Measurements from ENCODE around the gene ZBTB37. TPM values are rescaled to one million over a fixed set of nuclear protein-coding genes. Genes with fewer than 3 reads are reported as not detected.
"Not testable (repeated sequence)": the region's sequence is repeated elsewhere in the genome, so short reads cannot be mapped to it uniquely, and the experiment has no call there.

The ZBTB37 gene
- total RNA-seq, 1 donor from 2014 or later: 15.6 TPM

GRCh38 chr1:173857363-173857917 is 10.7 kb upstream of the ZBTB37 start:
- Histone ChIP-seq H3K9me3 (no peaks in the 10 kb centered on the region), H3K4me1 (peaks cover 14% of the 10 kb centered on the region), H3K27ac (no peak overlapping the region), H3K27me3 (ENCODE audit: low read depth) (no peaks in the 10 kb centered on the region), H3K36me3 (peaks cover 81% of the 10 kb centered on the region), H3K4me3 (no peak overlapping the region)
- intact Hi-C loops (cut with DNase I): no loop called here
- TF ChIP-seq, protein P1, sequence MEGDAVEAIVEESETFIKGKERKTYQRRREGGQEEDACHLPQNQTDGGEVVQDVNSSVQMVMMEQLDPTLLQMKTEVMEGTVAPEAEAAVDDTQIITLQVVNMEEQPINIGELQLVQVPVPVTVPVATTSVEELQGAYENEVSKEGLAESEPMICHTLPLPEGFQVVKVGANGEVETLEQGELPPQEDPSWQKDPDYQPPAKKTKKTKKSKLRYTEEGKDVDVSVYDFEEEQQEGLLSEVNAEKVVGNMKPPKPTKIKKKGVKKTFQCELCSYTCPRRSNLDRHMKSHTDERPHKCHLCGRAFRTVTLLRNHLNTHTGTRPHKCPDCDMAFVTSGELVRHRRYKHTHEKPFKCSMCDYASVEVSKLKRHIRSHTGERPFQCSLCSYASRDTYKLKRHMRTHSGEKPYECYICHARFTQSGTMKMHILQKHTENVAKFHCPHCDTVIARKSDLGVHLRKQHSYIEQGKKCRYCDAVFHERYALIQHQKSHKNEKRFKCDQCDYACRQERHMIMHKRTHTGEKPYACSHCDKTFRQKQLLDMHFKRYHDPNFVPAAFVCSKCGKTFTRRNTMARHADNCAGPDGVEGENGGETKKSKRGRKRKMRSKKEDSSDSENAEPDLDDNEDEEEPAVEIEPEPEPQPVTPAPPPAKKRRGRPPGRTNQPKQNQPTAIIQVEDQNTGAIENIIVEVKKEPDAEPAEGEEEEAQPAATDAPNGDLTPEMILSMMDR (IDR thresholded peaks at IDR 0.05): no peak
- ATAC-seq (no peak), DNase-seq (no peak)

DNA sequence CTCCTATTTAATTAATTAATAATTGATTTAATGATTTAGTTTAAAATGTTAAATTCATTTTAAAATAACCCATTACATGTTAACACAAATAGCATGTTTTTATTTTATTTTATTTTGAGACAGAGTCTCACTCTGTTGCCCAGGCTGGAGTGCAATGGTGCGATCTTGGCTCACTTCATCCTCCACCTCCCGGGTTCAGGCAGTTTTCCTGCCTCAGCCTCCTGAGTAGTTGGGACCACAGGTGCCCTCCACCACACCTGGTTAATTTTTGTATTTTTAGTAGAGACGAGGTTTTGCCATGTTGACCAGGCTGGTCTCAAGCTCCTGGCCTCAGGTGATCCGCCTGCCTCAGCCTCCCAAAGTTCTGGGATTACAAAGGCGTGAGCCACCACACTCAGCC is 8.6 kb upstream of the ZBTB37 start:
- ATAC-seq; H3K9me3 ChIP-seq; H3K4me1 ChIP-seq; H3K27me3 ChIP-seq (ENCODE audit: low read depth); intact Hi-C loops (cut with DNase I); DNase-seq; H3K4me3 ChIP-seq; H3K27ac ChIP-seq: not testable (repeated sequence)
- peaks cover 87% of the 10 kb centered on the region for H3K36me3 ChIP-seq

GRCh38 chr1:173860065-173860464 is 8.1 kb upstream of the ZBTB37 start:
- intact Hi-C loops (cut with DNase I): no loop called here
- H3K4me1 ChIP-seq: peaks cover 4% of the 10 kb centered on the region
- no peak for DNase-seq
- ATAC-seq: no peak
- H3K9me3 ChIP-seq: no peaks in the 10 kb centered on the region
- peaks cover 90% of the 10 kb centered on the region for H3K36me3 ChIP-seq
- no peaks in the 10 kb centered on the region for H3K27me3 ChIP-seq (ENCODE audit: low read depth)
- TF ChIP-seq, protein P1 (IDR thresholded peaks at IDR 0.05): no peak
- H3K4me3 ChIP-seq: no peak overlapping the region
- H3K27ac ChIP-seq: no peak overlapping the region

GRCh38 chr1:173861731-173862145 is 6.4 kb upstream of the ZBTB37 start:
- intact Hi-C loops (cut with DNase I): no loop called here
- no peak for ATAC-seq
- TF ChIP-seq, protein P1 (IDR thresholded peaks at IDR 0.05): no peak

DNA sequence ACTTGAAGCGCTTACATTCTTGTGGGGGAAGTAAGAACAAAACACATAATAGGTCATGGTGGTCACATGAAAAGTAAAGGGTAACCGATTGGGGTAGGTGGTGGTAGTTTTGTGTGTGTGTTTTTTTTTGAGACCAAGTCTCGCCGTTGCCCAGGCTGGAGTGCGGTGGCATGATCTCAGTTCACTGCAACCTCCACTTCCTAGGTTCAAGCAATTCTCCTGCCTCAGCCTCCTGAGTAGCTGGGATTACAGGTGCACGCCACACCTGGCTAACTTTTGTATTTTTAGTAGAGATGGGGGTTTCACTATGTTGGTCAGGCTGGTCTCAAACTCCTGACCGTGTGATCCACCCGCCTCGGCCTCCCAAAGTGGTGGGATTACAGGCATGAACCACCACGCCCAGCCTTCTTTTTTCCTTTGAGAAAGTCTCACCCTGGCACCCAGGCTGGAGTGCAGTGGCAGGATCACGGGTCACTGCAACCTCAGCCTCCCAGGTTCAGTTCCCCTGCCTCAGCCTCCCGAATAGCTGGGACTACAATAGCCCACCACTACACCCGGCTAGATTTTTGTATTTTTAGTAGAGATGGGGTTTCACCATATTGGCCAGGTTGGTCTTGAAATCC is 5.9 kb upstream of the ZBTB37 start:
- Histone ChIP-seq H3K36me3 (peaks cover 86% of the 10 kb centered on the region), H3K4me1 (peaks cover 25% of the 10 kb centered on the region)
- DNase-seq; H3K4me3 ChIP-seq; ATAC-seq; H3K27me3 ChIP-seq (ENCODE audit: low read depth); intact Hi-C loops (cut with DNase I); H3K27ac ChIP-seq; H3K9me3 ChIP-seq: not testable (repeated sequence)

More at GRCh38 chr1:173861731-173862145, 6.4 kb upstream of the ZBTB37 start:
- H3K36me3 ChIP-seq: peaks cover 90% of the 10 kb centered on the region
- no peaks in the 10 kb centered on the region for H3K27me3 ChIP-seq (ENCODE audit: low read depth)
- H3K4me1 ChIP-seq: peaks cover 21% of the 10 kb centered on the region
- H3K27ac ChIP-seq: no peak overlapping the region
- no peak overlapping the region for H3K4me3 ChIP-seq
- no peaks in the 10 kb centered on the region for H3K9me3 ChIP-seq
- DNase-seq: no peak

DNA sequence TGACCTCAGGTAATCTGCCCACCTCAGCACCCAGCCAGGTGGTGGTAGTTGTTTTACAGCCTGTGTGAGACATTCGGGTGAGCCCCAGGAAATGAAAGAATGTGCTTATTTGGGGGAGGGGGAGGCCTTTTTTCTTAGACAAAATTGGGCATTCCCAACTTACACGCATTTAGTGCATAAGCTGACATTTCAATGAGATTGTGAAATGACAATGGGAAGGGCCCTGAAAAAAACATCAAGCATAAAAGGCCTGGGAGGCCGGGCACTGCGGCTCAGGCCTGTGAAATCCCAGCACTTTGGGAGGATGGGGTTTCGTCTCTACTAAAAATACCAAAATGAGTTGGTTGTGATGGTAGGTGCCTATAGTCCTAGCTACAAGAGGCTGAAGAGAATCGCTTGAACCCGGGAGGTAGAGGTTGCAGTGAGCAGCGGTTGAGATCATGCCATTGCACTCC is 5.4 kb upstream of the ZBTB37 start:
- TF ChIP-seq, protein P1 (IDR thresholded peaks at IDR 0.05): no peak
- H3K36me3 ChIP-seq: peaks cover 80% of the 10 kb centered on the region
- intact Hi-C loops (cut with DNase I): no loop called here

More for the DNA sequence above, 5.4 kb upstream of the ZBTB37 start:
- Histone ChIP-seq H3K27me3 (ENCODE audit: low read depth) (no peaks in the 10 kb centered on the region), H3K9me3 (no peaks in the 10 kb centered on the region), H3K27ac (no peak overlapping the region), H3K4me1 (peaks cover 25% of the 10 kb centered on the region), H3K4me3 (no peak overlapping the region)
- no peak for ATAC-seq
- no peak for DNase-seq
